ENCODE measurements around the gene TENM4.
"Not testable (repeated sequence)": the region's sequence is repeated elsewhere in the genome, so short reads cannot be mapped to it uniquely, and the experiment has no call there.

The TENM4 gene

DNA sequence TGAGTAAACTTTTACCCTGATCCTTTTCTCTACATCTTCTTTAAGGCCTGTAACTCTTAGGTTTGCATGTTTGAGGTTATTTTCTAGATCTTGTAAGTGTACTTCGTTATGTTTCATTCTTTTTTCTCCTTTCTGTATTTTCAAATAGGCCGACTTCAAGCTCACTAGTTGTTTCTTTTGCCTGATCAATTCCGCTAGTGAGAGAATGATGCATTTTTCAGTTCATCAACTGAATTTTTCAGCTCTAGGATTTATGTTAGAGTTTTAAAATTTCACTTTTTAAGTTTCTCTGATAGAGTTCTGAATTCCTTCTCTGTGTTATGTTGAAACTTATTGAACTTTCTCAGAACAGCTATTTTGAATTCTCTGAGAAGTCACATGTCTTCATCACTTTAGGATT lies 810.7 kb downstream of the TENM4 start:
- DNase-seq (ENCODE audit: low read depth in 2 of 2, low spot score in 1 of 2): no peak

DNA sequence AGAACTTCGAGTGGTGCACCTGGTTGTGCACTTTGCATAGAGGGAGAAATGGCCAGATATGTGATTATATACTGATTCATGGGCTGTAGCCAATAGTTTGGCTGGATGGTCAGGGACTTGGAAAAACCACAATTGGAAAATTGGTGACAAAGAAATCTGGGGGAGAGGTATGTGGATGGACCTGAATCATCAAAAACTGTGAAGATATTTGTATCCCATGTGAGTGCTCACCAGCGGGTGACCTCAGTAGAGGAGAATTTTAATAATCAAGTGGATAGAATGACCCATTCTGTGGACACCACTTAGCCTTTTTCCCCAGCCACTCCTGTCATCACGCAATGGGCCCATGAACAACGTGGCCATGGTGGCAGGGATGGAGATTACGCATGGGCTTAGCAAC lies 818.2 kb downstream of the TENM4 start:
- no peak for DNase-seq (ENCODE audit: low read depth in 2 of 2, low spot score in 1 of 2)

DNA sequence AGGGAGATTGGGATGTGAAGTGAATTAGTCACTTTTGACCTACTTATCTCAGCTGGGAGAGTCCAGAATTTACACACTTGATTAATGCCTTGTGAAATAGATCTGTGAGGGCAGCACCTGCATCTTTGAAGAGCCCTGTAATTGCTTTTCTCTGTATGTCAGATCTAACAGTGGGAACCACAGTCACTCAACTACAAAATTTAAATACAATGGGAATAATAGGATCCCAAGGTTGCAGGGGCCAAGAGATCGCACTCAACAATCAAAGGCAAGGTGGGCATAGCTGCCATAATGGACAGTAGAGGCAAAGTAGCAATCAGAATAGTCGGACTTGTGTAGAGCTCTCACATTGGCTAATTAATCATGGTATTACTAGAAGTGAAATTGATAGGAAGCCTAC lies 820.7 kb downstream of the TENM4 start:
- no peak for DNase-seq (ENCODE audit: low read depth in 2 of 2, low spot score in 1 of 2)

DNA sequence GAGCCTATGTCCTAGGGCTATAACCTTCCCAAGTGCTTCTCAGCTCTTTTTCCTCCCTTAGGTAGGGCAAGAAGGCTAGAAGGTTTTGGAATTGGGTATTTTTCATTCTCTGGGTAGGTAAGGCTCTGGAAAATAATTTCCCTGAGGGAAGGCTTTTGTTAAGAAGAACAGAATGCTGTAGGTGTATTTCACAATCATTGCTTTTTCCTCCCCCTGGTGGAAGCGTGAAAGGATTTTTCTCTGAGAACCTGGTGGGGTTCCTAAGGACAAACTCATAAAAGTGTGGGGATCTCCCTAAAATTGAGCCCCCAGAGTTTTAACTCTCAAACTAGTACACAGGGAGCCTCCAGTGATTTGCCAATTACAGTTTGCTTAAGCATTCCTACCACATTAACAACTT lies 825.1 kb downstream of the TENM4 start:
- no peak for DNase-seq (ENCODE audit: low read depth in 2 of 2, low spot score in 1 of 2)

DNA sequence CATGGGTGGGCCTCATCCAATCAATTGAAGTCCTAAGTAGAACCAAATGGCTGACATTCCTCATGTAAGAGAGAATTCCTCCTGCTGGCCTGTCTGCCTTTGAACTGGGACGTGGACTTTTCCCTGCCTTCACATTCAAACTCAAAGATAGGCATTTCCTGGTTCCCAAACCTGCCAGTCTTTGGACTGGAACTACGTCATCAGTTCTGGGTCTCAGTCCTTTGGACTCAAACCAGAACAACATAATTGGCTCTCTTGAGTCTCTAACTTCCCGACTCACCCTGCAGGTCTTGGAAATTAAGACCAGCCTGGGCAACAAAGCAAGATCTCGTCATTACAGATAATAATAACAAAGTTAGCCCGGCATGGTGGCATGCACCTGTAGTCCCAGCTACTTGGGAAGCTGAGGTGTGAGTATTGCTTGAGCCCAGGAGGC lies 827.4 kb downstream of the TENM4 start:
- DNase-seq (ENCODE audit: low read depth in 2 of 2, low spot score in 1 of 2): no peak

DNA sequence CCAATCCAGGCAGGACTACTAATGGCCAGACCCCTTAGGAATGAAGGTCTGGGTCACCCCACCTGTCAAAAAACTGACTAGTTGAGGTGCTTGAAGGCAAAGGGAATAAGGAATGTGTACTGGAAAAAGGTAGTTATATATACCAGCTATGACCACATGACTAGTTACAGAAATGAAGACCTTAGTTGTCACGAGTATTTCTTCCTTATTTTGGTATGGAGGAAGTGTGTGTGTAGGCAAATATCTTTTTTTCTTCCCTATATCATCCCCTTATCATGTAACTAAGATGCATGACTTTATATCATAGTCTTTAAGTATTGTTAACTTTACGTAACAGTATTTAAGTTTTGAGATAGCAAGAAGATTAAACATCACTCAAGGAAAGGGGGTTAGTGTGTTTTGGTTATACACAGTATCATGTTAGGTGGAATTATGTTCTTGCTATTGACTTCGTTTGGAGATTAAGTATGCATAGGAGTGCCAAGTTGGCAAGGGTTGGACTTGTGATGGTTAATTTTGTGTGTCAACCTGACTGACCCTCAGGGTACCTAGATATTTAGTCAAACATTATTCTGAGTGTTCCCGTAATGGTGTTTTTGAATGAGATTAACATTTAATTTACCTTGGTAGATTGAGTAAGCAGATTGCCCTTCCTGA lies 828.0 kb downstream of the TENM4 start:
- DNase-seq (ENCODE audit: low read depth in 2 of 2, low spot score in 1 of 2): no peak

DNA sequence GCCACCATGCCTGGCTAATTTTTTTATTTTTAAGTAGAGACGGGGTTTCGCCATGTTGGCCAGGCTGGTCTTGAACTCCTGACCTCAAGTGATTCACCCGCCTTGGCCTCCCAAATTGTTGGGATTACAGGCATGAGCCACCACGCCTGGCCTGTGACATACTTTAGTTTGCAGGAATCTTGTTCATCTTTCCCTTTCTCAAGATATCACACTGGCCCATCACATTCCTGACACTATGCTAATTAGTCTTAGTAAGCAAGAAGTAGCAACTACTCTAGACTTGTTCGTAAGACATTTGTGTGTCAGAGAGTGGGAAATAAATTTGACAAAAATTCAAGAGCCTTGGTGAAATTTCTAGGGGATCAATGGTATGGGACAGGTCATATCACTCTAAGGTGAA lies 831.5 kb downstream of the TENM4 start:
- not testable (repeated sequence) for DNase-seq (ENCODE audit: low read depth in 2 of 2, low spot score in 1 of 2)

DNA sequence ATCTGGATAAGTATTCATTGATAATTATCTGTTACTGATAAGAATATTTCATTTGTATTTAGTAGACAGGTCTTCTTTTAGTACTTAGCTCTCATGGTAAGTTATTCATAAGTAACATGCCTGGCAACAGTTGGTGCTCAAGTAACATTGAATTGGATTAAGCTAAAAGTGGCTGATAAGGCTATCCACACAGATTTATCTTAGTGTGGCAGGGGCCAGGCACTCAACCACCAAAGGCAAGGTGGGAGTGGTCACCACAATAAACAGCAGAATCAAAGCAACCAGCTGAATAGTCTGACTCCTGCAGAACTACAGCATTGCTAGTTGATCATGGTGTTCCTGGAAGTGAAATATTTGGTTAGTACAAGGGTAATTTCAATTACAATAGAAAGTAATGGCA lies 833.1 kb downstream of the TENM4 start:
- no peak for DNase-seq (ENCODE audit: low read depth in 2 of 2, low spot score in 1 of 2)

DNA sequence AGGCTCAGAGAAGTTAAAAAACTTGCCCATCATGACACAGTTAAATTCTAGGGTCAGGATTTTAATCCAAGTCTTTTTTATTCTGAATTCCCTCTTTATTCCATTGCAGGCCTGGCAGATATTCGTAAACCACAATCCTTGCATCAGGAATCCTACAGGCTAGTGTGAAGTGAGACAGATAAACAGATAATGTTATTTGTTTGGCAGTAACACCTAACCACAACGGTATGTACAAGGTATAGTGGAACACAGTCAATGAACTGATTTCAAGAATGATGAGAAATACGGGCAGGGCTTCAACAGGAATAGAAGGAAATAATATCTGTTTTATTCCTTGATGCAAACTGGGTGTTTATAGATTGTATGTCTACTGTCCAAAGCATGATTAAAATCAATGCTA lies 834.2 kb downstream of the TENM4 start:
- no peak for DNase-seq (ENCODE audit: low read depth in 2 of 2, low spot score in 1 of 2)

DNA sequence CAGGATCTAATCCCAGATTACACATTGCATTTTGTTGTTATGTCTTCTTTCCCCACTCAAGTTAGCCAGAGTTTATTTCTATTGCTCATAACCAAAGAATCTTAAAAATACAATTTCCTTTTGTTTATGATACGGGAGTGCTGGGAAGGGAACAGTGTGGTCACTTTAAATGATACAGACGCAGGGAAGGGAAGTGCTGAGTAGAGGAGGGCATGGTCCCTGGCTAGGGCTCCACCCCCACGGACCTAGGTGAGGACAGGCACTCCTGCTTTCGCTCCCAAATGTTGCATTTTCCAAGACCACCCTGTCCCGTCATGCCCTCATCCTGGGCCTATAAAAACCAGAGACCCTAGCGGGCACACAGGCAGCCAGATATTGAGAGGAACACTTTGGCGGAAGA lies 835.5 kb downstream of the TENM4 start:
- DNase-seq (ENCODE audit: low read depth in 2 of 2, low spot score in 1 of 2): no peak

DNA sequence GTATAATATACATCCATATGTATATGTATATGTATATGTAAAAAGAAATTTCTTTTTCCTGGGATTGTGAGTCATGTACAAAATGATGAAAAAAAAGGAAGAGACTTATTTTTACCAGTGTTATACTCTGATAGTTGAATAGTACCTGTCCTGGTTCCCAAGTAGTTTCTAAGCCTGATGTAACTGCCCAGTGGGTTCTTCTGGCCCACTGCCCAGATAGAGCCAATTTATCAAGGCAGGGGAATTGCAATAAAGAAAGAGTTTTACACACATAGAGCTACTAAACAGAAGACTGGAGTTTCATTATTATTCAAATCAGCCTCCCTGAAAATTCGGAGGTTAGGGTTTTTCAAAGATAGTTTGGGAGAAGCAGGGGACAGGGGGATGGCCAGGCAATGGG lies 837.0 kb downstream of the TENM4 start:
- DNase-seq (ENCODE audit: low read depth in 2 of 2, low spot score in 1 of 2): no peak

All from stimulated activated CD8-positive, alpha-beta memory T cell treated with anti-CD3 and anti-CD28 coated beads, Interleukin-4, amount 100 ng/mL, for 1 hour (primary cell).